Measurements from ENCODE around the gene TNFAIP8L1.

Gene TNFAIP8L1

DNA sequence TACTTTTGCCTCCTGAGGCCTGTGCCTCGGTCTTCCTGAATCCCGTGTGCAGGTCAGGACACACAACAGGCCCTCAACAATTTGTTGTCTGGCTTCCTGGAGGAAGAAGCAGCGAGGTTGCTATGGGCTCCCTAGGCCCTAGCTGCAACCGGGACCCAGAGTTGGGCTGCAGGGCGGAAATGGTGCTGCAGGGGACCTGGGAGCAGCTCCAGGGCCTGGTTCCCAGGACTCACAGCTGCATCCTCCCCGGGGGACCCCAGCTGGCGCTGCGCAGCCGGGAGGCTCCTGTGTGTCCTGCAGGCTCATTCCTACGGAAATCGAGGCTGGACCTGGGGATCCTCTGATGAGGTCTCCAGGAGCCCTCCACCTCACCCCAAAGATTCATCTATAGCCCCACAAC lies 999 bp upstream of the TNFAIP8L1 start:
- no peak for DNase-seq (ENCODE audit: extremely low read depth, low read depth)
- no peak overlapping the region for H3K4me3 ChIP-seq (replicated peaks; ENCODE audit: low read depth, low read length)
- TF ChIP-seq, protein P1, sequence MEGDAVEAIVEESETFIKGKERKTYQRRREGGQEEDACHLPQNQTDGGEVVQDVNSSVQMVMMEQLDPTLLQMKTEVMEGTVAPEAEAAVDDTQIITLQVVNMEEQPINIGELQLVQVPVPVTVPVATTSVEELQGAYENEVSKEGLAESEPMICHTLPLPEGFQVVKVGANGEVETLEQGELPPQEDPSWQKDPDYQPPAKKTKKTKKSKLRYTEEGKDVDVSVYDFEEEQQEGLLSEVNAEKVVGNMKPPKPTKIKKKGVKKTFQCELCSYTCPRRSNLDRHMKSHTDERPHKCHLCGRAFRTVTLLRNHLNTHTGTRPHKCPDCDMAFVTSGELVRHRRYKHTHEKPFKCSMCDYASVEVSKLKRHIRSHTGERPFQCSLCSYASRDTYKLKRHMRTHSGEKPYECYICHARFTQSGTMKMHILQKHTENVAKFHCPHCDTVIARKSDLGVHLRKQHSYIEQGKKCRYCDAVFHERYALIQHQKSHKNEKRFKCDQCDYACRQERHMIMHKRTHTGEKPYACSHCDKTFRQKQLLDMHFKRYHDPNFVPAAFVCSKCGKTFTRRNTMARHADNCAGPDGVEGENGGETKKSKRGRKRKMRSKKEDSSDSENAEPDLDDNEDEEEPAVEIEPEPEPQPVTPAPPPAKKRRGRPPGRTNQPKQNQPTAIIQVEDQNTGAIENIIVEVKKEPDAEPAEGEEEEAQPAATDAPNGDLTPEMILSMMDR (IDR thresholded peaks at IDR 0.05; ENCODE audit: low read depth, low read length, missing control alignments), result no peak

DNA sequence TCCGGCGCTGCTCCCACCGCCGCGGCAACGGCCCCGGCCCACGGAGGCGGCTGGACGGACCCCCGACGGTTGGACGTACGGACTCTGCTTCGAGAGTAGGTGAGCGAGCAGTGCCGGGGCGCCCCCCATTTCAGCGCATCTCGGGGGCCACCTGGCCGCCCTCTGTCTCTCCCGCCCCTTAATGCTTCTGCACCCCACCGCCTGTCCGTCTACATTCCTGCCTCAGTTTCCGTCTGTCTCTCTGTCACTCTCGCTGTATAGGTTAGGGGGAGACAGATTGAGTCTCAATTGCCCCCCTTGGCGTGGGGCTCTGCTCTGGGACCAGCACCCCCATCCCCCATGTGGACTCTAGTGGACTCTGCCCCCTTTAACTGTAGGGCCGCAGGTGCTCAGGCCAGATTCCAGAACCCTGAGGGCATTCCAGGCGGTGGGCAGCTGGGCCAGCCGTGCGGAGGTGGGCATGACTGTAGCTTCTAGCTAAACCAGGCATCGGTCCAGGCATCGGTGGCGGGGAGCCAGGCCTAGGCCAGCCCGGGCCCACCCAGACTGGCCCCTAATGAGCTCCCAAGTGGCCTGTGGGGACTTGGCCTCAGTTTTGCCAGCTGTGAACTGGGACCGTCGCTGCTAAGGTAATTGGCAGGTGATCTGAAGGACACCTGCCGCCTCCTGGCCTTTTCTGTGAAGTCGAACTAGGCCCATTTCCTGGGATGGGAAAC lies 373 bp downstream of the TNFAIP8L1 start:
- DNase-seq (ENCODE audit: extremely low read depth, low read depth), result no peak
- H3K4me3 ChIP-seq (replicated peaks; ENCODE audit: low read depth, low read length), result peak overlapping the region; percentile 72
- TF ChIP-seq, protein P1 (IDR thresholded peaks at IDR 0.05; ENCODE audit: low read depth, low read length, missing control alignments), result no peak

DNA sequence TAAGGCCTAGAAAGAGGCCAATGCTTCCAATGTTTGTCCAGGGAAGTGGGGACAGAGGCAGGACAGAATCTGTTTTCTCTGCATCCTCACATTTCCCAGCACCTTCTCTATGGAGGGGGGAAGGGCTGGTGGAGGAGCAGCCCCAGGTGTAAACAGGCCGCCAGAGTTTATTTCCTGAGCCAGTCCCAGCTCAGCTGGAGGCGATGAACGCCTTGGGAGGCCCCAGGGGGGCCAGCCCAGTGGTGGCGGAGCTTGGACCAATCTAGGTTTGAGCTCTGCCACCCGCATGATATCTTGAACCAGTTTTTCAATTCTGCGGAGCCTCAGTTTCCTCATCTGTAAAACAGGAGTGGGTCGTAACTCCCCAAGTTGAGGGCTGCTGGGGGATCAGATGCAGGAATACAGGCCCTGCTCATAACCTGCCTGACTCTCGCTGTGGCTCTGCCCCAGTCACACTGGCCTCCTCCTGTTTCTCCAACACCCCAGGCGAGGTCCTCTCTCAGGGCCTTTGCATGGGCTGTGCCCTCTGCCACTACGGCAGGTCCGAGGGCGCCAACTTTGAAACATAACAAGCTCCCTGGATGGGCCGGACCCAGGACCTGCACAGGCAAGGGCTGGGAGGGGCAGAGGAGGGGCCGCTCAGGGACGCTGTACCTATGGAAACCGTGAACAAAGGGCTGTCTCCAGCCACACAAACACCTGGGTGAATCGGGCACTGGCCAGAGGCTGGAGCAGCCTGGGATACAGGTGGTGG lies 1.1 kb downstream of the TNFAIP8L1 start:
- peak overlapping the region; percentile 72 for H3K4me3 ChIP-seq (replicated peaks; ENCODE audit: low read depth, low read length)
- no peak for DNase-seq (ENCODE audit: extremely low read depth, low read depth)
- TF ChIP-seq, protein P1 (IDR thresholded peaks at IDR 0.05; ENCODE audit: low read depth, low read length, missing control alignments), result no peak

DNA sequence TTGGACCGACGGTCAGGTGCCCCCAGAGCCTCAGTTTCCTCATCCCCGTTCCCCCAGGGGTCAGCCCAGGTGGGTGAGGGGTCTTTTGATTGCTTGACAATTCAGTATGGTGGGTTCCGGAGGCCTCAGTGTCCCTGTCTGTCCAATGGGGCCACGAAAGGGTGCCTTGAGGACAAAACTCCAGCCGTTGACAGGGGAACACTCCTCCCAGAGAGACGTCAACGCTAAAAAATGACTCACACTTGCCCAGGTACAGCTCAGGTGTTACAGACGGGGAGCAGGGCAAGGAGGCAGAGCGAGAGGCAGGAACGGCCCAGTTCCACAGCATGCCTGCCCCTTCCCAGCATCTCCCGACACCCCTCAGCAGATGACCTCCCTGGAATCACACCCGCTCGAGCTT lies 1.8 kb downstream of the TNFAIP8L1 start:
- no peak overlapping the region for H3K4me3 ChIP-seq (replicated peaks; ENCODE audit: low read depth, low read length)
- DNase-seq (ENCODE audit: extremely low read depth, low read depth), result no peak
- TF ChIP-seq, protein P1 (IDR thresholded peaks at IDR 0.05; ENCODE audit: low read depth, low read length, missing control alignments), result no peak

DNA sequence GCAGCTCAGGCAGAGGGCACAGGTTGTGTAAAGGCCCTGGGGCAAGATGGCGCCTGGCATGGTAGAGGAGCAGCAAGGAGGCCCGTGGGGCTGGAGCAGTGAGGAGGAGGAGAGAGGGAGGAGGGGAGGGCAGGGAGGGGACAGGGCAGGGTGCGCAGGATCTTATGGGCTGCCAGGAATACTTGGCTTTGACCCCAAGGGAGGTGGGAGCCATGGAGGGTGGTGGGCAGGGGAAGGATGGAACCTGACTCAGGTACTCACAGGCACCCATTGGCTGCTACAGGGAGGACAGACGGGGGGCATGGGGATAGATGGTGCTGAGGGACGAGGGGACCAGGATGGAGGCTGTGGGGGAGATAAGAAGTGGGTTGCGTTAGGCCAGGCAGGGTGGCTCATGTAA lies 3.3 kb downstream of the TNFAIP8L1 start:
- DNase-seq (ENCODE audit: extremely low read depth, low read depth), result no peak
- H3K4me3 ChIP-seq (replicated peaks; ENCODE audit: low read depth, low read length), result no peak overlapping the region
- TF ChIP-seq, protein P1 (IDR thresholded peaks at IDR 0.05; ENCODE audit: low read depth, low read length, missing control alignments), result no peak

DNA sequence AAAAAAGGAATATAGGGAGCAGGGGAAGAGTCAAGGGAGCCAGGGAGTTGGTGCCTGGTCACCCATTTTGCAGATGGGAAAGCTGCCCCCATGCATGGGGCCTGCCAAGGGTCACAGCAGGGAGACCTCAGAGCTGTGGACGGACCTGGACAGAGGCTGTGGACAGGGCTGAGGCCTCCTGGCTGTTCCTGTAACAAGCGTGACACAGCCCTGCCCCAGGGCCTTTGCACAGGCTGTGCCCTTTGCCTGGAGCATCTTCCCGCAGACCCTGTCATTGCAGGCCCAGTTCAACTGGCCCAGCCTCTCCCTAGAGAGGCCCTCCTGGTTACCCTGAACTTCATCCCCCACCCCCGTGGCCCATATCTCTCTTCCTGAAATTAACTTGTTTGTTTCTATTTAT lies 6.4 kb downstream of the TNFAIP8L1 start:
- no peak for DNase-seq (ENCODE audit: extremely low read depth, low read depth)

More for the DNA sequence above, 6.4 kb downstream of the TNFAIP8L1 start:
- no peak overlapping the region for H3K4me3 ChIP-seq (replicated peaks; ENCODE audit: low read depth, low read length)
- TF ChIP-seq, protein P1 (IDR thresholded peaks at IDR 0.05; ENCODE audit: low read depth, low read length, missing control alignments), result no peak

All from HFF-Myc (cell line).